ENCODE data around the gene TENM4.

GRCh38 chr11:78995171-78995570, 445.7 kb downstream of the TENM4 start:
- no peak for TF ChIP-seq CTCF (conservative IDR thresholded peaks at IDR 0.05; ENCODE audit: low read length)
- no peak for TF ChIP-seq EZH2phosphoT487 (IDR thresholded peaks at IDR 0.05; ENCODE audit: borderline replicate concordance, low read depth, low read length)
